SW 1271 (cell line): ENCODE measurements around the gene APAF1.

Source experiments
- DNase-seq, 2 experiments: peaks; one replicate each; lab custom pipeline; 2025; lab: John Stamatoyannopoulos, UW

The APAF1 gene

DNA sequence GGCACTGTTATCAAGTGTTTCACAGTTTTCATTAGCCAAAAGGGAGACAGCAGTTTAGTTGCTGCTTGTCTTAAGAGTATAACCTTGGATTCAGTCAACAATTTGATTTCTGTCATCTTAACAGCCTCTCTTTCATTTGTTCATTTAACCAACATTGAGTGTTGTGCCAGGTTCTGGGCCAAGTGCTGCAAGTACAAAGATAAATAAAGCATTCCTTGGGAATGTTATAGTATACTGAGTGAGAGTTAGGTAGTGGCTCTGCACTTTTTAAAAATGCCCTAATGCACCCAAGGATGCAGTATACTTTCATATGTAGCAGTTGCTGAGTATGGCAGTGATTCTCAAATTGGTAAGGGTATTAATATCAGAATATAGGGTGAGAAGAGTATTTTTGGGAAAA lies 15.4 kb downstream of the APAF1 start:
- no peak for DNase-seq

DNA sequence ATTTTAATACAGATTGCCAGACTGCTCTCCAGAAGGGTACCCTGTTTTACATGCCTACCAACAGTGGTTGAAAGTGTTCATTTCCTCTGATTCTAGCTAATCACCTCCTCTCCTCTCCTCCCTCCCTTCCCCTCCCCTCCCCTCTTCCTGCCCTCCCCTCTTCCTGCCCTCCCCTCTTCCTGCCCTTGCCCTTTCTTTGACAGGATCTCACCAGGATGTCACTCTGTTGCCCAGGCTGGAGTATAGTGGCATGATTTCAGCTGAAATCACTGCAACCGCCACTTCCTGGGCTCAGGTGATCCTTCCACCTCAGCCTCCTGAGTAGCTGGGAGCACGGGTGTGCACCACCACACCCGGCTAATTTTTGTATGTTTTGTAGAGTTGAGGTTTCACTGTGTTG lies 24.7 kb downstream of the APAF1 start:
- no peak for DNase-seq

DNA sequence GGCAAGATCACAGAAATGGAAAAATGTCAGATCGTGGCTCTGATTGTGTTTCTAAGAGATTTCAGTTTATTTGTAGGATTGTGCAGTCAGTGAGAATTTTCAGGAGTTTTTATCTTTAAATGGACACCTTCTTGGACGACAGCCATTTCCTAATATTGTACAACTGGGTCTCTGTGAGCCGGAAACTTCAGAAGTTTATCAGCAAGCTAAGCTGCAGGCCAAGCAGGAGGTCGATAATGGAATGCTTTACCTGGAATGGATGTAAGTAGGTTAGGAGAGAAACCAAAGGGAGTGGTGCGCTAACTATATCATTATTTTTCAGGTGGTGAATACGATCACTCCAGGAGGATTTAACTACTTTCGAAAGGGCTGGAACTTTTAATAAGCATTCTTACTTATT lies 26.4 kb downstream of the APAF1 start:
- no peak for DNase-seq

DNA sequence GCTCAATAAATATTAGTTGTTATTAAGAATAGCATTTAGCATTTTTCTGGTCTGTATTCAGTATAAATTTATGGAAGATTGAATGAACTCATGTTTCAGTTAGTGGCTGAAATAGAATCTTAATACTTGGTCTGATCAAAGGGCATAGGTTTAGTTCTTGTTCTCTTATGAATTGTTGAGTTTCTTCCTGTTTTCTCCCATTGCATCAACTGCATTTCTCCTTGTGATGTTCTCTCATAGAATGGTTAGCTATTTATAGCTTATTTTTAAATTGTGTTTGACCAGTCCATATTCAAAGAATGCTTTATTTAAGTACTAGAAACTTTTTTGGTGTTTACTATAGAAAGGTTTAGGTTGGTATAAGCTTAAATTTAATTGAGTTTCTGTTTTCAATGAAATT lies 29.8 kb downstream of the APAF1 start:
- DNase-seq = no peak

DNA sequence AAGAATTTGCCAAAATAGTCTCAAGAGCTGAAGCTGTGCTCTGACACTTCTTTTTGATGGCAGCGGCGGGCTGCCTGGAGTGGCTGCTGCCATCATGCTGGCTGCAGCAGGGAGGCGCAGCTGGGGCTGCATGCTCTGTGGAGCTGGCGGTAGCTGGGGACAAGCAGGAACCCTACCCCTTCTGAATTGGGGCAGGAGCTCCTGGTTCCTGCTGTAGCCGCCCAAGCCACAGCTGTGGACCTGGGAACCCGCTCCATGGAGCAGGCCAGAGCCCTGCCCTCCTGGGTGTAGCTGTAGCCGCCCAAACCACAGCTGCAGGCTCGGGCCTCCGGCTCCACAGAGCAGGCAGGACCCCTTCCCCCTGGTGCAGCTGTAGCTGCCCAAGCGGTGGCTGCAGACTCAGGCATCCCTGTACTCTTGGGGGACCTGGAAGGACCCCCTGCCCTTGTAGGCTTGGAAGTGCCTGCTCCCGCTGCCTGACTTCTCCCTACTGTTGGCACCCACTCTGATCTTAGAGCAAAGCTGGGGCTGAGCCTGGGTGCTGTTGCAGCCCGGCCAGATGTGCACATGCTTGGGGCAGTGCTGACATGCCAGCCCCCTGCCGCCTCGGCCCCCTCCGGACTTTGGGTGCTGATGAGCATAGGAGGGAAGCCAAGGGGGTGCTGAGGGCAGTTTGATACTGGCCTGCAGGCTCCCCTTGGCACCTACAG lies 33.3 kb downstream of the APAF1 start:
- DNase-seq = no peak

DNA sequence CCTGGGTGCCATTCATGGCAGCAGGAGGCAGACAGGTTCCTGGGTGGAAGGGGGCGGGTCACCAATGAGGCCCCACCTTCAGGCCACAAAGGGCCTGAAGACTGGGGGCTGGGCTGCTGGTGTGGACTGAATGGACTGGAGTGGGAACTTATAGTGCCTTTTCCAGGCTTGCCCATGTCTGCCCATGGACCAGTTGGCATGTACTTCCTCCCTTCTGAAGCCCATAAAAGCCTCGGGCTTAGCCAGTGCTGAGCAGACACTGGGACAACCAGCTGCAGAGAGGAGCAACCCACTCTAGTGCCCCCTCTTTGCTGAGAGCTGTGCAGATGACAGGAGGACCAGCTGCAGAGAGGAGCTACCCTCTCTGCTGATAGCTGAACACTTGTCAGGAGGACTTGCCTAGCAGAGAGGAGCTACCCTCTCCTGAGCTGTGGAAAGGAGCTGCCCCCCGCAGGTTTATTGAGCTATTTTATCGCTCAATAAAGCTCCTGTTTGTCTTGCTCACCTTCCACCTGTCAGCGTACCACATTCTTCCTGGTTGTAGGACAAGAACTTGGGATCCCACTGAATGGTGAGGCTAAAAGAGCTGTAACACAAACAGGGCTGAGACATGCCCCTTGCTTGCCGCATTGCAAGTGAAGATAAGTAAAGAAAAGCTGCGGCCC lies 34.0 kb downstream of the APAF1 start:
- DNase-seq = no peak

DNA sequence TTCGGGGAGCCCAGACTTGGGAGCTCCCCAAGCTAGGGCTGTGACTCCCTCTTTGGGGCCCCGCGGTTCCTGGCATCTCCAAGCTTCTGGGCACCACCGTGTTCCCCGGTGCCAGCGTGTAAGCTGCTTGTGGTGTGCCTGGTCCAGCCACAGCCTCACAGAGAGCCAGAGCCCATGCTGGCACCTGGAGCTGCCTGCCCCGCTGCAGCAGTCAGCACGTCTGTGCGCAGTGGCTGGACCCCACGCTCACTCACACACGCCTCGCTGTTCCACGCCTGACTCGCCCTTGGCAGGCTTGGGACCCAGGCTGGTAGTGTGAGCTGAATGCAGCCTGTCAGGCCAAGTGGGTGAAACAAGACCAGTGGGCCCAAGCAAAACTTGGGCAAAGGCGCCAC lies 34.5 kb downstream of the APAF1 start:
- no peak for DNase-seq

DNA sequence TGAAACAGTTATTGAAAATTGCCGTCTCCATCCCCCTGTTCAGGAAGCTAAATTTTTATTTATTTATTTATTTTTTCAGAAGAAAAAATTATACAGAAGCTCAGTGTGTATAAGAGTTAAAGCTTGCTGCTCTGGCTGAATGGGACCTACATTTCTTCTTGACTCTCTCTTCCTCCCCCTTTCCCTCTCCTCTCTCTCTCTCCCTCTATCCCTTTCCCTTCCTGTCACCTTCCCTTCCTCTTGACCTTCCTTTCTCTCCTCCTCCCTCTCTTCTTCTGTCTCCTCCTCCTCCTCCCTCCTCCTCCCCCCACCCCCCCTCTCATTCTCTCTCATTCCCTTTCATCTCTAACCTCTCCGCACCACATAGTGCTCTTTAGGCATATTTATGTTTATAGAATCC lies 39.1 kb downstream of the APAF1 start:
- DNase-seq = no peak

DNA sequence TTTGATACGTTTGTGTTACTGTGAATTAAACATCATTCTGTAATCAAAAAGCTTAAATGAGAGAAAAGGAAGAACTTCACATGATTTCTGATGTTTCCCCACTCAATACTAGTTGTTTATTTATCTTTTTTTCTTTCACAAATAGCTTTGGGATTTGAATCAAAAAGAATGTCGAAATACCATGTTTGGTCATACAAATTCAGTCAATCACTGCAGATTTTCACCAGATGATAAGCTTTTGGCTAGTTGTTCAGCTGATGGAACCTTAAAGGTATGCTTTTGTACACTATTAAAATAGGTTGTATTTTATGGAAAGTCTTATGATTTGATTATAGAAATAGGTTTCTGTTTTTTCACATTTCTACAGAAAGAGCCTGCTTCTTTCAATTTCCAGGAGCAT lies 41.5 kb downstream of the APAF1 start:
- no peak for DNase-seq

DNA sequence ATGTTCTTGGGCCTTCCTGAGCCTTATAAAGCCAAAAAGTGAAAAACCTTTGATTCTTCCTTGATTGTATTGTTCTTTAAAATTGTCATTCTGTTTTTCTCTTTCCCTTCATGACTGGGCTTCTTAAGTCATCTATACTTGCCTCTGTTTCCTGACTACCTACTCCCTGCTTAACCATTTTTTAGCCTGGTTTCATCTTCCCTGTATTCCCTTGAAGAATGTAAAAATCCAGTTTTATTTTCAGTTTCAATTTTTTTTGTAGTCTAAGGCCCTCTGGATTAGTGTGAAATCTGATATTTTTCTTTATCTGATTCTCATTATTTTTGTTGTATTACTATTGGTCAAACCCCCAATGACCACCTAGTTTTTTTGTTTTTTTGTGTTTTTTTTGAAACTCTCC lies 46.3 kb downstream of the APAF1 start:
- no peak for DNase-seq

DNA sequence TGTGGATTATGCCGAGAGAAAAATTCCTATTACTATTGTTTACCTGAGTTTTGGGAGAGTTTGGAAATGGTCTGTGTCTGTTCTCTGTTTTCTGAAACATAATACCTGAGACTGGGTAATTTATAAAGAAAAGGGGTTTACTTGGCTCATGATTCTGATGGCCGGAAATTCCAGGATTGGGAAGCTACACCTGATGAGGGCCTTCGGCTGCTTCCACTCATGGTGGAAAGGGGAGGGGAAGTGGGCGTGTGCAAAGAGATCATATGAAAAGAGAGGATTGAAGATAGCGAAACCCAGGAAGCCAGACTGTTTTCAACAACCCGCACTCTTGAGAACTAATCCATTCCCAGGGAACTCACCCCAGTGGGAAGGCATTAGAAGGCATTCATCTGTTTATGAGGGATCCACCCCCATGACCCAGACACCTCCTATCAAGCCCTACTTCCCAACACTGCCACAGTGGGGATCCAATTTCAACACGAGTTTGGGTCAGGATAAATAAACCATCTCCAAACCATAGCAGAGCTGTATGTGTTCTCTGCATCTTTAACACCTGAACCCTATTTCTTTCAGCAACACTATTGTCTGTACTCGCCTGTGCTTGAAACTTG lies 51.1 kb downstream of the APAF1 start:
- DNase-seq = no peak

DNA sequence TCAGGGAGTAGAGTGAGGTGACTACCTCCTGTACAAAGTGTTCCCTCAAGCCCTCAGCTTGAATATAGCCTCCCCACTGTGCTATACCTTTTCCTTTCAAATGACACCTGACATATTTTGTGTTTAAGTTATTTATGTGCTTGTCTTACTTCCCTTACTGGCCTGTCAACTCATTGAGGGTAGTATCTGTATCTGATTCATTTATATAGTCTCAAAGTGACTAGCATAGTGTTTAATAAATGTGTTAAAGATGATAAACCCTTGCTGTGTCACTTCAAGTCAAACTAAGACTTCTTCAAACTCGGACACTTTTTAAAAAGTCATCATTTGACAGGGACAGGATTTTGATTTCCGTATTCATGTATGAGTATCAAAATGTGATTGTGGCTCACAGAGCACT lies 52.1 kb downstream of the APAF1 start:
- no peak for DNase-seq

DNA sequence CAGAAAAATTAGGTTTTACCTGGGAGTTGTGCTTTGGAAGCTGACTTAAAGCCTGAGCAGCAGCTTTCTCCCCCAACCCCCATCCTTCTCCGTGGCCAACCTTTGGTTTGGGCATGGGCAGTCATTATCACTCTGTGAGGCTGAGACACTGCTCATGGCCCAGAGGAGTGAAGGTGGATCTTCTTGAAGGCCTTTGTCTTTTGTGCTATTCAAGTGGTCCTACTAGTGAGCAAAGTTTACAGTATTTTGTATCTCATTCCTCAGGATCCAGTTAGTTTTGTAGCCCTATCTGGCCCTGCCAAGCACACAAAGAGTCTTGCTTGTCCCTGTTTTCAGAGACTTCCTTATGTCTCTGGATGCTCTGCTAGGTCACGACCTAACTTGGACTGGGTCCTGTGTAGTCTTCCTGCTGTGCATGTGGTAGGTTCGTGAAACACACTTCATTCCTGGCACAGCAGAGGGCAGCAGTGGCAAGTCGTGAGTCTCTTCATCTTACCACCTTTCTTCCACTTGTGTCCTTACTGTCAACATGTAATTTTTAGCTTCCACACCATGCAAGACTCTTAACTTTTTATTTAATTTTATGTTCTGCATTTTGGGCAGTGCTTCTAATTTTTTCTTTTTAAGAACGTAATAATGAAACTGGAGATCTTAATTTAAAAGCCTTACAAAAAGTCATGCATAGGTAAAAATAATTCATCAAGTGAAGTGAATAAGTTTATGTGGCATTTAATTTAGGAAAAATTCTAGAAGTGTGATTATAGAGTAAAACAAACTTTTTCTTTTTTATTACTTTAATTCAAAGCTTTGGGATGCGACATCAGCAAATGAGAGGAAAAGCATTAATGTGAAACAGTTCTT lies 53.7 kb downstream of the APAF1 start:
- peak; percentile 34 to 72 for DNase-seq

DNA sequence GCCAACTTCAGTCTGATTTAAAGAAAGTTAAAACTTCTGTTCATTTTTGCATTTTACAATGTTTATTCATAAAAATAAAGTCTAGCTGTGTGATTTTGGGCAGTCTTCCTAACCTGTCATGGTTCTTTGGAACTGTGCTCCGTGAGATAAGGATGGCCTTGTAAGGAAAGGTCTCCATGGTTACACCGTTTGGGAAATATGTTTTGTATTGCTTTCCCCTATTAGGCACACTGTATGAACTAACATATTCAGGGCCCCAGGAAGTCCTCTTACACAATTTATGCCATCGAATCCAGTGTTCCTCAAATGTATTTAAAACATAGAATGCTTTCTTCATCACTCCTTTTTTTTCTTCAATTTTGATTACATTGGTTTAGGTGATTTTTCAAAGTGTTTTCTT lies 54.5 kb downstream of the APAF1 start:
- no peak for DNase-seq

DNA sequence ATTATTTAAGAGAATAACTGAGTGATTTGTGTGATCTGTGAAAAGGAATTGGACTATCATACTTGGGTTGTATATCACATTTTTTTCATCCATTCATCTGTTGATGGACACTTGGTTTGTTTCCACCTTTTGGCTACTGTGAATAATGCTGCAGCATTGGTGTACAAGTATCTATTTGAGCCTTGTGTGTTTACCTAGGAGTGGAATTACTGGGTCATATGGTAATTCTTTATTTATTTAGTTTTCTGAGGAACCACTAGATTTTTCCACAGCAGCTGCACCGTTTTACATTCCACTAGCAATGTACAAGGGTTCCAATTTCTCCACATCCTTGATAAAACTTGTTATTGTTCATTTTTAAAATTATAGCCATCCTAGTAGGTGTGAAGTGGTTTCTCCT lies 56.1 kb downstream of the APAF1 start:
- DNase-seq = no peak

DNA sequence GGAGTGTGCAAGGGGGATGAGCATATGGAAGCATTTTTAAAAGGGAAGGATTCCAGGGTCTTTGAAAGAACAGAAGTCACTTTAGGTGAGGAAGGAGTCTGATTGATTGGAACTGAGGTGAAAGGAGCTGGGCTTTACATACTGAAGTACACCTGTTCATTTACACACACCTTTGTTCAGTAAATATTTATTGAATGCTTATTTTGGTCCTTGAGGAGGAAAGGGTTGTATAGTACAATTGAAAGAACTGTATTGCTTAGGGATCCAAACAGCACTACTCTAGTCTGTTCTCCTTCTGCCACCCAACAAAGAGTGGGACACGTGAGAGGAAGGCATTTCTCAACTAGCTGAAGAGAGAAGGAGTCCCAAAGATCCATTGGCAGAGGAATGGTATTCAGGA lies 63.9 kb downstream of the APAF1 start:
- DNase-seq = no peak

DNA sequence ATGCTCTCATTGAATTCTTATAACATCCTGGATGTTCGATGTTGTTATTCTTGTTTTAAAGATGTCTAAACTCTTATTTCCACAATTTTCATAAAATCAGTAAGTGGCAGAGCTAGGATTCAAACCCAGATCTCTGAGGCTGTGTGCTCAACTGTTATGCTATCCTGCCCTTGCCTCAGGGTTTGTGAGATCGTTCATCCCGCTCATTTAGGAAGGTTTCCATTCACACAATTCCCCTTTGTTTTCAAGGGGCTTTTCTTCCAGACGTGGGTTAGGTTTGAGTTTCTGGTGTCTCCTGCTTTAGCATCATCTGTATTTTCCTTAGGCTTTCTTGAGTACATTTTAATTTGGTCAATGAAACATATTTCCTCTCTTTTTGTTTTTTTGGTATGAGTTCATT lies 69.3 kb downstream of the APAF1 start:
- no peak for DNase-seq

DNA sequence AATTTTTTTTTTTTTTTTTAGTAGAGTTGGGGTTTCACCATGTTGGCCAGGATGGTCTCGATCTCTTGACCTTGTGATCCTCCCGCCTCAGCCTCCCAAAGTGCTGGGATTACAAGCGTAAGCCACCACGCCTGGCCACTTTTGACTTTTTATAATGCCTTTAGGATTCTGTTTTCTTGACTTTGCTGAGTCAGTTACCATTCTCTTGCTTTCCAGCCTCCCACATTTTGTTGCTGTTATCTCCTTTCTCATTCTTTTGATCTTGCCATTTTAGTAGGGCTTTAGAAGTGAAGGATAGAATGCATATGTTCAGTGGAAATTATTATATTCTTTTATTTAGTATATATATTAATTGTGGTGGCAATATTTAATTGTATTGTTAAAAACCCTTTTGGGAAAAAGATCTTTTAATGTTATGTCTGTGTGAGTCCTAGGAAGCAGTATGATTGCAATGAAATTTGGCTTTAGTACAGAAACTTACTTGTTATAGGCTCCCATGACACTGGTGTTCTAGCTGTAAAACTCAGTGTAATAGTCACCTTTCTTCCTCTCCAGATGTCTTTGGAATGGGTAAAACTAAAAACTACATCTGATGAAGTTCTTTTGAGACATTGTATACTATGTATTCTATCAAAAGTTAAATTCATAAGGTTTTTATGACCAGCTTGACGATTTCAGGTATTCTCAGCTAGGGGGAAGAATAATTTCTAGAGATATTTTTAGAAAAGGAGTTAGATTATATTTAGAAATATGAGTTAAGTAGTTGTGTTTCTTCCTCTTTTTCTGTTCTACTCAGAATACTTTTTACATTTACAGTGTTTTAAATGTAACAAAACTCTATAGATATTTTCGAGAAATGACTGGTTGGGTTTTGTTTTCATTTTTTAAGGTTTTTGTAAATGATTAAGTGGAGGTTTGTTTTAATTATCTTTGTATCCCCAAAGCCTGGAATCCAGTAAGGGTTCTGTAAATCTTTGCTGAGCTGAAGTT lies 74.7 kb downstream of the APAF1 start:
- no peak for DNase-seq

DNA sequence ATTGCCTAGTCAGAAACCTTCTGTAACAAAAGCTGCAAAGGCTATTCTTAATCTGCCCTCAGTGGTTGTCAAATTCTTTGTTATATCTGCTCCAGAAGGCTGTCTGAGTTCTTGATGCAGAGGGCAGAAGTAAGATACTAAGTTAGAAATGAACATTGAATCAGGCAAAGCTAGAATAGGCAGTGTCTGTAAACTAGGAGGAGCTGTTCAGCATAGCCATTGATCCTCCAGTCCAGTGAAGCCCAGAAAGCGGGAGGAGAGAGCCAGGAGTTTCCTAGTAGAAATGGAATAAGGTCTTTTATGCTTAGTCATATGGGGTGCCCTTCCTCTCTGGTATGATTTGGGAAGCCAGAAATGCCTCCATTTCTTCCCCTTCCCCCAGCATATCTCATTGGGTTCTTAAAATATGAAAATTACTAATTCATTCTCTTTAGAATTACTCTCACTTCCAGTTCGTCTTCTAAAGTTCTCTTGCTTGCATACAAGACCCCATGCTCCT lies 76.2 kb downstream of the APAF1 start:
- no peak for DNase-seq

DNA sequence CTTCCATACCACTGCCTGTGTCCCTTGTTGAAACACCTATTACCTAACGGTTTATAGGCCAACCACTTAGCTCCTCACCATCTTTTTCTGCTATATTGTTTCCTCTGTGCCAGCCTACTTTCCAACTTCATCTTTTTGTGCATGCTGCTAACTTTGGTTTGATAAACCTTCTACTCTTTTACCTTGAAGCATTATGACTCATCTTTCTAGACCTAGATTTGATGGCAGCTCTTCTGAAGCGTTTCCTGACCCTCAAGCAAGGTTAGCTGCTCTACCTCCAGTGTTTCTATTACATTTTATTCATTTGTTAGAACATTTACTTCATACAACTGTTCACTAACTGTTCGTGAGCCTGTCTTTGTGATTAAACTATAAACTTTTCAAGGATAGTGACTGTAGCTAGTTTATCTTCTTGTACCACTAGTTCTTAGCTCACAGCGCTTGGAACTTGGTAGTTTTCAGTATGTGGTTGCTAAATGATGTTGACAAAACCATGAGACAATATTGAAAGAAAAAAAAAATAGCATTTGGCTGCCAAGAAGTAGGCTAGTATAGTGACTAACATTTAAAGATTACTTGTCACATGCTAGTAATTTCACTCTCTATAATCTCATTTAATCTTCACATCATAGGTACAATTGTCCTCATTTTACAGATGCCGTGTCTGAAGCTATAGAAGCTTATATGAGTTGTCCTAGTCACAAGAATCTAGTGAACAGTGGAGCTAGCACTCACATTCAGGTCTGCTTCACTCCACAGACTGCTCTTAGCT lies 79.5 kb downstream of the APAF1 start:
- no peak for DNase-seq
